ENCODE results near the gene IDI1.

GRCh38 chr10:992467-992866 lies 56.5 kb downstream of the IDI1 start:
- TF ChIP-seq POLR2A (IDR thresholded peaks at IDR 0.05) = no peak
- no peak for TF ChIP-seq CTCF (IDR thresholded peaks at IDR 0.05)
